ENCODE results near the gene C6orf62.
"Not testable (repeated sequence)": the region's sequence is repeated elsewhere in the genome, so short reads cannot be mapped to it uniquely, and the experiment has no call there.

C6orf62 gene

DNA sequence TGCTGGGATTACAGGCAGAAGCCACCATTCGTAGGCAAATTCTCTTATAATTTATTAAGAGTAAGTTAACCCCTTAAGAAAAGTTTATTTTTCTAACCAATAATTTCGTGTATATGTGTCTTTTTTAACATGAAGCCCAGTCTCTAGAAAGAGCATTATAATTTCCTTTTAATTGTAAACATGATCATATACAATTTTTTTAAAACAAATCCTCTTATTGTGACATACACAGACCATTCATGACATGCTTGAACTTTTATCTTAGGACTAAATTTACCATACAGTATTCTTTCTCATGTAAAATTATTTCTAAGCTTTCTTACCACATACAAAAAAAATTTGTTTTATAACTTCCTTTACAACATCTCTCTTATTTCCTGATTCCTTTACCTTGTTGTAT lies 45.3 kb downstream of the C6orf62 start:
- Histone ChIP-seq H3K4me3 (ENCODE audit: low read length) (no peak overlapping the region), H3K36me3 (ENCODE audit: insufficient read depth, low read length) (no peaks in the 10 kb centered on the region), H3K9me3 (replicated peaks; ENCODE audit: low read length) (no peaks in the 10 kb centered on the region), H3K4me2 (ENCODE audit: low read length) (no peak overlapping the region), H3K9ac (ENCODE audit: low read depth, low read length) (no peak overlapping the region), H3K27me3 (ENCODE audit: control insufficient read depth, insufficient read depth, low read length) (no peaks in the 10 kb centered on the region), H3K4me1 (ENCODE audit: control insufficient read depth, insufficient read depth, low read length) (no peaks in the 10 kb centered on the region)

DNA sequence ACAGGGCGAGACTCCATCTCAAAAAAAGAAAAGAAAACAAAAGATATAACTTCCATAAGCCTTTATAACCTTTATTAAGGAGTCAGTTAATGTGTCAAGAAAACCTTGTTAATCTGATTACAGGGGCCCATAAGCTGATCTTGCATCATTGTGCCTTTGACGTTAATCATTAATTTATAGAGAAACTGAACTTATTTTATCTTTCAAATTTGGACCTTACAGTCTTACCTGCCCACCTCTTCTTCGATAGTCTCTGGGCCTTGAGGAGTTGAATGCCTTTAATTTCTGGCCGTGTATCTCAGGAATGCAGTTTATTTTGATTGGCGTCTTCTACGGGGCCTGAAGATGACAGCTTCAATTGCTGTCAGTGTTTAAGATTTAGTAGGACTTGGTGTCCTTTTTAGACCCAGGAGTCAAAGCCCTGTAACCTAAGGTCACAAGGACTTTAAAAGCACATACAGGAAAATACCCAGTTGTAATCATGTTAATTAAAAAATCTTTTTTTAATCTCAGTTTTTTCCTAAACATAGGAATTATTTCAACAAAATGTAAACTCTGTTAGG lies 46.3 kb downstream of the C6orf62 start:
- no peak overlapping the region for H3K4me3 ChIP-seq (ENCODE audit: low read length)
- H3K9ac ChIP-seq (ENCODE audit: low read depth, low read length) = no peak overlapping the region
- no peaks in the 10 kb centered on the region for H3K36me3 ChIP-seq (ENCODE audit: insufficient read depth, low read length)
- peaks cover 2% of the 10 kb centered on the region for H3K4me1 ChIP-seq (ENCODE audit: control insufficient read depth, insufficient read depth, low read length)
- H3K9me3 ChIP-seq (replicated peaks; ENCODE audit: low read length) = no peaks in the 10 kb centered on the region
- H3K4me2 ChIP-seq (ENCODE audit: low read length) = no peak overlapping the region
- no peaks in the 10 kb centered on the region for H3K27me3 ChIP-seq (ENCODE audit: control insufficient read depth, insufficient read depth, low read length)

DNA sequence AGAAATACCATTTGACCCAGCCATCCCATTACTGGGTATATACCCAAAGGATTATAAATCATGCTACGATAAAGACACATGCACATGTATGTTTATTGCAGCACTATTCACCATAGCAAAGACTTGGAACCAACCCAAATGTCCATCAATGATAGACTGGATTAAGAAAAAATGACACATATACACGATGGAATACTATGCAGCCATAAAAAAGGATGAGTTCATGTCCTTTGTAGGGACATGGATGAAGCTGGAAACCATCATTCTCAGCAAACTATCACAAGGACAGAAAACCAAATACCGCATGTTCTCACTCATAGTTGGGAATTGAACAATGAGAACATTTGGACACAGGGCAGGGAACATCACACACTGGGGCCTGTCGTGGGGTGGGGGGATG lies 47.9 kb downstream of the C6orf62 start:
- not testable (repeated sequence) for H3K4me1 ChIP-seq (ENCODE audit: control insufficient read depth, insufficient read depth, low read length); H3K9ac ChIP-seq (ENCODE audit: low read depth, low read length); H3K27me3 ChIP-seq (ENCODE audit: control insufficient read depth, insufficient read depth, low read length); H3K9me3 ChIP-seq (replicated peaks; ENCODE audit: low read length); H3K4me2 ChIP-seq (ENCODE audit: low read length); H3K4me3 ChIP-seq (ENCODE audit: low read length); H3K36me3 ChIP-seq (ENCODE audit: insufficient read depth, low read length)

DNA sequence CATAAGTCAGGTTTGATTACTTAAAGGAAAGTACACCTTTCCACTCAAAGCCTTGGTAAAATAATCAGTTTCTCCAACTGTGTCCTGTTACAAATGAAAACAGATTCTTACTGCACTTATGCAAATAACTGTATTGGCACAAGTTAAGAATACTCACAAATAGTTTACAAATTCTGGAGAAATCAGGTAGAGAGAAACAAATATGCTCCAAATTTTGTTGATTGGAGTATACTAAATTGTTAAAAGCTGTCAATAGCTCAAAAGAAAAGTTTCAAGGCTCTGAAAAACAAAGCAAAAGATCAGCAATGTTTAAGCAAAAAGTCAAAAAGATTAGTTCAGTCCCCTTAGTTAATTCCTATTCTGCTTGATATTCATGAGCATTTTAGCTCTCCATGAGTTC lies 48.5 kb downstream of the C6orf62 start:
- not testable (repeated sequence) for H3K27me3 ChIP-seq (ENCODE audit: control insufficient read depth, insufficient read depth, low read length); H3K4me3 ChIP-seq (ENCODE audit: low read length); H3K4me2 ChIP-seq (ENCODE audit: low read length); H3K9ac ChIP-seq (ENCODE audit: low read depth, low read length); H3K4me1 ChIP-seq (ENCODE audit: control insufficient read depth, insufficient read depth, low read length); H3K36me3 ChIP-seq (ENCODE audit: insufficient read depth, low read length); H3K9me3 ChIP-seq (replicated peaks; ENCODE audit: low read length)

DNA sequence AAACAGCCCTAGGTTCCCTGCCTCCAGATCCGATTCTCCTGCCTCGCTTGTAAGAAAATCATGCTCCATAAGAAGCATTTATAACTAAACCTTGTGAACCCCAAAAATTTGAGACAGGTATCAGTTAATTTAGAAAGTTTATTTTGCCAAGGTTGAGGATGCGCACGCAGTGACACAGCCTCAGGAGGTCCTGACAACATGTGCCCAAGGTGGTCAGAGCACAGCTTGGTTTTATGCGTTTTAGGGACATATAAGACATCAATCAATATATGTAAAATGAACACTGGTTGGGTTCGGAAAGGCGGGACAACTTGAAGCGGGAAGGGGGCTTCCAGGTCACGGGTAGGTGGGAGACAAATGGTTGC lies 50.0 kb downstream of the C6orf62 start:
- Histone ChIP-seq H3K4me2 (ENCODE audit: low read length) (no peak overlapping the region), H3K4me3 (ENCODE audit: low read length) (no peak overlapping the region), H3K4me1 (ENCODE audit: control insufficient read depth, insufficient read depth, low read length) (peaks cover 13% of the 10 kb centered on the region), H3K36me3 (ENCODE audit: insufficient read depth, low read length) (no peaks in the 10 kb centered on the region), H3K27me3 (ENCODE audit: control insufficient read depth, insufficient read depth, low read length) (no peaks in the 10 kb centered on the region), H3K9ac (ENCODE audit: low read depth, low read length) (no peak overlapping the region), H3K9me3 (replicated peaks; ENCODE audit: low read length) (no peaks in the 10 kb centered on the region)

DNA sequence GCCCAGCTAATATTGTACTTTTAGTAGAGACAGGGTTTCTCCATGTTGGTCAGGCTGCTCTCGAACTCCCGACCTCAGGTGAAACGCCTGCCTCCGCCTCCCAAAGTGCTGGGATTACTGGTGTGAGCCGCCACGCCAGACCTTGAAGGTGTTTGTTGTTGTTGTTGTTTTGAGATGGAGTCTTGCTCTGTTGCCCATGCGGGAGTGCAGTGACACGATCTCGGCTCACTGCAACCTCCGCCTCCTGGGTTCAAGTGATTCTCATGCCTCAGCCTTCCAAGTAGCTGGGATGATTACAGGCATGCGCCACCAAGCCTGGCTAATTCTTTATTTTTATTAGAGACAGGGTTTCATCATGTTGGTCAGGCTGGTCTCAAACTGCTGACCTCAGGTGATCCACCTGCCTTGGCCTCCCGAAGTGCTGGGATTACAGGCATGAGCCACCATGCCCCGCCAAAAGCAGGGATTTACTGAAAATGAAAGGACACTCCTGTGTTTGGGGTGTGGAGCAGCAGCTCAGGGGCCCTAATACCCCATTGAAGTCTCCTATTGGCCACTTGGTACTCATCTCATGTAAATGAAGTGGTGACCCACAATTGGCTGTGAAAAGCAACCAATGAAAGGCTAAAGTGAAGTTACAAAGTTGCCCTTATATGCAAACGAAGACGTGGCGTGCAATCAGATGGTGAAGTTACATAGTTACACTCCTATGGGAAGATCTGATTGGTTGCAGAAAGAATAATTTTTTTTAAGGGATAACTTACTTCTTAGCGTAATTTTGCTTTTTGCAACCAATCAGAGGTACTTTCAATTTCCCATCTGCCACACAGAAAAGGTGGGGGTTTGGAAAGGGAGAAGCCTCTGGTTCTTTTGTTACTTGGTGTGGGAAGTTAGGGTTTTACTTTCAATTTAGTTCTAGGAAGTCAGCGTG lies 50.6 kb downstream of the C6orf62 start:
- Histone ChIP-seq H3K4me2 (ENCODE audit: low read length) (peak overlapping the region; percentile 97), H3K4me3 (ENCODE audit: low read length) (peak overlapping the region; percentile 95), H3K4me1 (ENCODE audit: control insufficient read depth, insufficient read depth, low read length) (peaks cover 13% of the 10 kb centered on the region)
- not testable (repeated sequence) for H3K27me3 ChIP-seq (ENCODE audit: control insufficient read depth, insufficient read depth, low read length); H3K9me3 ChIP-seq (replicated peaks; ENCODE audit: low read length); H3K36me3 ChIP-seq (ENCODE audit: insufficient read depth, low read length); H3K9ac ChIP-seq (ENCODE audit: low read depth, low read length)

DNA sequence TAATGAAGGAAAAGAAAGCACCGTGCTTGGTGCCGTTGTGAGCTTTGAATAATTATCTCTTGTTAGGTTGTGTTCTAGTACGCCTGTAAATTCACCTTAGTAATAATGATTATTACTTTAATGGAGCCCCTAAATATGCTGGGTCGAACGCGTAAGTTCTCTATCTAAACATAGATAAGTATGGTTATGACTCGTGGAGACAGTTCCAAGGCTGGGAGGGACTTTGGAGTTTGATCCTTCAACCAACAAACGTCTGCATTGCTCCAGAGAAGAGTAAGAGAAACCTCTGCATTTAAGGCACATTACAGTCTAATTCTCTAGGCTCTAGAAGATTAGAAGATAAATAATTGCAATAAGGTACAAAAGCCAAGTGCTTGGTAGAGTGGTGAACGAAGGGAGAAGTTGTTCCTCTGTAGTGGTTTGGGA lies 51.6 kb downstream of the C6orf62 start:
- H3K4me3 ChIP-seq (ENCODE audit: low read length) = peak overlapping the region; percentile 95
- H3K4me1 ChIP-seq (ENCODE audit: control insufficient read depth, insufficient read depth, low read length) = peaks cover 13% of the 10 kb centered on the region
- H3K27me3 ChIP-seq (ENCODE audit: control insufficient read depth, insufficient read depth, low read length) = no peaks in the 10 kb centered on the region
- peak overlapping the region; percentile 91 for H3K9ac ChIP-seq (ENCODE audit: low read depth, low read length)
- no peaks in the 10 kb centered on the region for H3K9me3 ChIP-seq (replicated peaks; ENCODE audit: low read length)
- peak overlapping the region; percentile 97 for H3K4me2 ChIP-seq (ENCODE audit: low read length)
- peaks cover 15% of the 10 kb centered on the region for H3K36me3 ChIP-seq (ENCODE audit: insufficient read depth, low read length)

DNA sequence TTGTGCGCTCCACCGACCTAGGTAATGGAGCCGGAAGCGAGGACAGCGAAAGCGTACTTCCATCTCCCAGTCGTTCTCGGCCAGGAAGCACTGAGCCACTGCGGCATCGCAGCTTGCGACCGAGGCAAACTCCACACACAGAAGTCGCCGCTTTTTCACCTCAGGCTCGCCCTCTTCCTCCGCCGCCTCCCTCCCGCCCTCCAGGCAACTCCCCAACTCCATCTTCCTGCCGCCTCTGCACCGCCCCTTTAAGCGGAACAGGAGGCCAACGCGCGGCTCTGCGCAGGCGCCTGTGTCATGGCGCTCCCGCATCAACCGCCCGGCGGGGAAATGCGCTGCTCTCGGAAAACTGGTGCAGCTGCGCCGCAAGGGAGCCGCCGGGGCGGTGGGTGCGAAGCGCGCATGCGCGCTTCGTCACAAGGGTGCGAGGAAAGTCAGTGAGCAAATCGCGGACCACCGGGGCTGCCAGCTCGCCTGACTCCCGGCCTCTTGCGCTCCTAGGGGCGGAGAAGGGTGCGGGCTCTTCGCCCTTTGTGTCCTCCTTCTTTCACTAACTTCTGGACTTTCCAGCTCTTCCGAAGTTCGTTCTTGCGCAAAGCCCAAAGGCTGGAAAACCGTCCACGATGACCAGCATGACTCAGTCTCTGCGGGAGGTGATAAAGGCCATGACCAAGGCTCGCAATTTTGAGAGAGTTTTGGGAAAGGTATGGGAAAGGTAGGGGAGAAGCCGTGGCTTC lies 52.1 kb downstream of the C6orf62 start, which contains the start of the genes ACOT13 and TDP2:
TSS of gene ACOT13 (plus strand) at position 437 of the 737 bp plus-strand sequence. CDS start at position 624, 187 bp downstream.
TSS of gene TDP2 (minus strand) at position 259 of the 737 bp plus-strand sequence. CDS start at position 222, 37 bp downstream.
- Histone ChIP-seq H3K4me1 (ENCODE audit: control insufficient read depth, insufficient read depth, low read length) (peaks cover 13% of the 10 kb centered on the region), H3K9ac (ENCODE audit: low read depth, low read length) (peak within 1 kb of the TSS; percentile 91), H3K27me3 (ENCODE audit: control insufficient read depth, insufficient read depth, low read length) (no peaks in the 10 kb centered on the region), H3K4me3 (ENCODE audit: low read length) (peak within 1 kb of the TSS; percentile 95), H3K9me3 (replicated peaks; ENCODE audit: low read length) (no peaks in the 10 kb centered on the region), H3K36me3 (ENCODE audit: insufficient read depth, low read length) (peaks cover 18% of the 10 kb centered on the region), H3K4me2 (ENCODE audit: low read length) (peak within 1 kb of the TSS; percentile 97)

DNA sequence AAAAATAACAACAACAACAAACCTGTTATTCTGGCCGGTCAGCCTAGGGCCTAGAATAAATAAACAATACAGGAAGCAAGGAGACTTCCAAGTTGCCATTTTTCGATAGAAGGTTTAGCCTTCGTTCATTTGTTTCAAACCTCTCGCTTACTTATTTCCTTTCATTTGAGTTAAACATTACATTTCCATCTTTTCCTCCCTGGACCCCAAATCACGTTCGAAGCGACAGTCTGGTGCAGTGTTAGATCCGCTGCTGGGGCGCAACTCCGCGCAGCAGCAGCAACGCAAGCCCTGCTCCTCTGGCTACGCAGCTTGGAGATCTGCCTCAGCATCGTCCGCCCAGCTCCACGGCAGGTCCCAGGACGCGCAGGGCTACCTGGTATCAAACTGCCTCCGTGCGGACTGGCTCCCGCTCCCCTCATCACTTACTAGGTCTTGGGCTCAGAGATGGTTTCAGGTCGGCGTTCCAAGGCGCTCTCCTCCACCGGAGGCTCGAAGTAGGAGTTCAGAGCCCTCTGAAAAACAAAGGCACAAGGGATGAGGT lies 52.8 kb downstream of the C6orf62 start:
- H3K4me2 ChIP-seq (ENCODE audit: low read length) = peak overlapping the region; percentile 97
- peaks cover 18% of the 10 kb centered on the region for H3K36me3 ChIP-seq (ENCODE audit: insufficient read depth, low read length)
- peak overlapping the region; percentile 95 for H3K4me3 ChIP-seq (ENCODE audit: low read length)
- H3K4me1 ChIP-seq (ENCODE audit: control insufficient read depth, insufficient read depth, low read length) = peaks cover 13% of the 10 kb centered on the region
- H3K9ac ChIP-seq (ENCODE audit: low read depth, low read length) = peak overlapping the region; percentile 91
- no peaks in the 10 kb centered on the region for H3K9me3 ChIP-seq (replicated peaks; ENCODE audit: low read length)
- no peaks in the 10 kb centered on the region for H3K27me3 ChIP-seq (ENCODE audit: control insufficient read depth, insufficient read depth, low read length)

DNA sequence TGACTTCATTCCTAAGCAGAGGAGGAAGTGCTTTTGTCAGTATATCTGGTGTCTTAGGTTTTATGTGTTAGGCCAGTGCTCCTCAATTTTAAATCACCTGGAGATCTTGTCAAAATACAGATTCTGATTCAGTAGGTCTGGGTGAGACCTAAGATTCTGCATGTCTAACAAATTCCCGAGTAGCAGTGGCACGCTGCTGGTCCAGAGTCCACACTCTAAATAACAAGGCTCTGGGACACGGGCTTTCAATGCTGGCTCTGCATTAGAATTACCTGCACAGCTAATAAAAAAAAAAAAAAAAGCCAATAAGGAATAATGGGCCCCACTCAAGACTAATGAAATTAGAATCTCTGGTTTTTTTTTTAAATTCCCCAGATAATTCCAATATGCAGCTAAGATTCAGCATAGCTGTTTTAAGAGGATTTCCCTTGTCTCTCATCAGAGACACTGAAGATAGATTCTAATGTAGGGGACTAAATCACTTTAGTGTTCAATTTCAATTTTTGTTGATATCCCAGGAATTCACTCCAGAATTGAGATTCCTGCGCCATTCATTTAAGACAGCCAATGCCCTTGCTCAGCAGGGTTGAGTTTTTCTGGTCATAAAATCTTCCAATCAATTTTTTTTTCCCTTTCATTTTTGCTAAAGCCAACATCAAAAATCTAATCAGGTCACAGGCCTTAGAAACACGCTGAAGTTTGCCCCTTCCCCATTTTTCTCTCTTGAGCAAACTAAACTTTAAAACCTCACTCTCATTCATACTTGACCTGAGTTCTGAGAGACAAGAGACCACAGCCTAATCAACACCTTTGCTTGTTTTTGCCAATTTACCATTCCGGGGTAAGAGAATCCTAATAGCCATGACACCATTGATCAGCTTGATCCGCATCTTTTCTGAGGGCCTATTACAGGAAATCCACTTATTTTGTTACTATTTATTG lies 54.6 kb downstream of the C6orf62 start:
- Histone ChIP-seq H3K9ac (ENCODE audit: low read depth, low read length) (no peak overlapping the region), H3K4me2 (ENCODE audit: low read length) (peak overlapping the region; percentile 97), H3K4me3 (ENCODE audit: low read length) (no peak overlapping the region)

More for the DNA sequence above, 54.6 kb downstream of the C6orf62 start:
- Histone ChIP-seq H3K9me3 (replicated peaks; ENCODE audit: low read length) (no peaks in the 10 kb centered on the region), H3K36me3 (ENCODE audit: insufficient read depth, low read length) (peaks cover 18% of the 10 kb centered on the region), H3K4me1 (ENCODE audit: control insufficient read depth, insufficient read depth, low read length) (peaks cover 19% of the 10 kb centered on the region), H3K27me3 (ENCODE audit: control insufficient read depth, insufficient read depth, low read length) (no peaks in the 10 kb centered on the region)
